K562 (cell line): ENCODE results near the gene USP16. TPM values are rescaled to one million over a fixed set of nuclear protein-coding genes. Genes with fewer than 3 reads are reported as not detected.

ENCODE experiments used
- BDP1 ChIP-seq: IDR thresholded peaks from 3 replicates; pipeline ENCODE4 v1.6.1; 2011; ENCODE audit not compliant: insufficient read length, insufficient read depth
- CEBPB ChIP-seq: fragments of 450-650 bp; IDR thresholded peaks from 2 replicates; pipeline ENCODE4 v1.6.1; 2016; ENCODE audit warnings: missing genetic modification characterization, missing compliant biosample characterization
- CGGBP1 ChIP-seq: fragments of 250-450 bp; sonication (Bioruptor Pico); IDR thresholded peaks from 2 replicates; pipeline ENCODE4 v1.9.0; 2021; ENCODE audit warnings: mild to moderate bottlenecking
- EP300 ChIP-seq: IDR thresholded peaks from 2 replicates; pipeline ENCODE4 v1.6.1; 2012; ENCODE audit warnings: low read length, improper control_type of control experiment
- HCFC1 ChIP-seq: IDR thresholded peaks from 2 replicates; pipeline ENCODE4 v1.6.1; 2012; ENCODE audit warnings: low read depth, low read length, improper control_type of control experiment
- HDGF ChIP-seq: fragments of 450-650 bp; IDR thresholded peaks from 2 replicates; pipeline ENCODE4 v1.6.1; 2016
- ID3 ChIP-seq, 2 experiments: fragments of 250-450 bp in 1 of 2; fragments of 450-650 bp in 1 of 2; sonication (Bioruptor Pico) in 1 of 2; IDR thresholded peaks; 2 replicates each; pipeline versions ENCODE4 v1.6.1 to v1.8.0; 2016 to 2021; ENCODE audit warnings: mild to moderate bottlenecking in 2 of 2, moderate library complexity in 2 of 2, missing compliant biosample characterization in 1 of 2, missing genetic modification characterization in 1 of 2
- KHSRP ChIP-seq: fragments of 450-650 bp; IDR thresholded peaks from 2 replicates; pipeline ENCODE4 v1.6.1; 2017
- PREB ChIP-seq: sonication (generic); formaldehyde crosslinking; IDR thresholded peaks from 2 replicates; pipeline ENCODE4 v1.8.1; 2023; ENCODE audit warnings: mild to moderate bottlenecking, missing genetic modification reagents
- RCOR1 ChIP-seq, 2 experiments: IDR thresholded peaks; 2 replicates each; pipeline ENCODE4 v1.6.1; 2012; ENCODE audit warnings: low read depth in 2 of 2, low read length in 2 of 2, borderline replicate concordance in 1 of 2, improper control_type of control experiment in 1 of 2
- USF2 ChIP-seq: sonication (generic); formaldehyde crosslinking; IDR thresholded peaks from 2 replicates; pipeline ENCODE4 v1.5.0; 2020; ENCODE audit warnings: missing genetic modification reagents
- ZBTB43 ChIP-seq: sonication (generic); formaldehyde crosslinking; IDR thresholded peaks from 2 replicates; pipeline ENCODE4 v1.8.0; 2023; ENCODE audit warnings: mild to moderate bottlenecking, missing genetic modification reagents
- ZNF212 ChIP-seq: fragments of 450-650 bp; formaldehyde crosslinking; IDR thresholded peaks from 2 replicates; pipeline ENCODE4 v1.4.0; 2020; ENCODE audit warnings: mild to moderate bottlenecking
- ZNF408 ChIP-seq: fragments of 250-450 bp; sonication (Bioruptor Pico); IDR thresholded peaks from 2 replicates; pipeline ENCODE4 v1.4.0; 2020; ENCODE audit warnings: low read depth, mild to moderate bottlenecking, moderate library complexity
- polyA plus RNA-seq, 8 experiments: library from polyadenylated mRNA; depleted of rRNA in 4 of 8; stranded (reverse) in 5 of 8; unstranded in 3 of 8; fragments of >200 nt; fragmentation: Nextera tagmentation in 2 of 8; fragmentation: Illumina TruSeq in 1 of 8; extraction: Ambion mirVana in 2 of 8; extraction: Trizol in 1 of 8; gene quantifications; 2 replicates each; pipeline versions ENCODE4 v1.2.1 to v1.2.3, GENCODE V29; 2011 to 2014; ENCODE audit warnings: inconsistent platforms in 1 of 8, missing spikeins in 1 of 8
- total RNA-seq, 7 experiments: library from RNA; depleted of rRNA in 6 of 7; stranded (reverse); fragments of >200 nt in 6 of 7; fragmentation: Illumina TruSeq in 2 of 7; extraction: Trizol in 2 of 7; gene quantifications; 2 replicates each; pipeline versions ENCODE4 v1.2.1 to v1.2.3, GENCODE V29; 2011 to 2021; ENCODE audit warnings: low replicate concordance in 1 of 7
- TF ChIP-seq, protein P1 (sequence below): fragments of 450-650 bp; formaldehyde crosslinking; IDR thresholded peaks from 2 replicates; pipeline ENCODE4 v1.4.0; 2020; ENCODE audit warnings: mild to moderate bottlenecking, mixed read lengths
- TF ChIP-seq, protein P2 (sequence below), 2 experiments: fragments of 450-650 bp in 1 of 2; IDR thresholded peaks; 2 replicates each; pipeline ENCODE4 v1.6.1; 2011 to 2017; ENCODE audit warnings: low read depth in 2 of 2, antibody characterized with exemption in 1 of 2, borderline replicate concordance in 1 of 2, low read length in 1 of 2, mild to moderate bottlenecking in 1 of 2, mixed read lengths in 1 of 2; ENCODE audit not compliant: control insufficient read depth in 1 of 2
- TF ChIP-seq, protein P3 (sequence below): fragments of 450-650 bp; IDR thresholded peaks from 2 replicates; pipeline ENCODE4 v1.6.1; 2016; ENCODE audit warnings: low read depth, mild to moderate bottlenecking, moderate library complexity

The USP16 gene
- total and polyA plus RNA-seq, 9 of the 15 experiments (the other 6 are each of a cell fraction or from before 2014, with no cell fraction given): 38.4 to 90.9 (median 62.8) TPM

DNA sequence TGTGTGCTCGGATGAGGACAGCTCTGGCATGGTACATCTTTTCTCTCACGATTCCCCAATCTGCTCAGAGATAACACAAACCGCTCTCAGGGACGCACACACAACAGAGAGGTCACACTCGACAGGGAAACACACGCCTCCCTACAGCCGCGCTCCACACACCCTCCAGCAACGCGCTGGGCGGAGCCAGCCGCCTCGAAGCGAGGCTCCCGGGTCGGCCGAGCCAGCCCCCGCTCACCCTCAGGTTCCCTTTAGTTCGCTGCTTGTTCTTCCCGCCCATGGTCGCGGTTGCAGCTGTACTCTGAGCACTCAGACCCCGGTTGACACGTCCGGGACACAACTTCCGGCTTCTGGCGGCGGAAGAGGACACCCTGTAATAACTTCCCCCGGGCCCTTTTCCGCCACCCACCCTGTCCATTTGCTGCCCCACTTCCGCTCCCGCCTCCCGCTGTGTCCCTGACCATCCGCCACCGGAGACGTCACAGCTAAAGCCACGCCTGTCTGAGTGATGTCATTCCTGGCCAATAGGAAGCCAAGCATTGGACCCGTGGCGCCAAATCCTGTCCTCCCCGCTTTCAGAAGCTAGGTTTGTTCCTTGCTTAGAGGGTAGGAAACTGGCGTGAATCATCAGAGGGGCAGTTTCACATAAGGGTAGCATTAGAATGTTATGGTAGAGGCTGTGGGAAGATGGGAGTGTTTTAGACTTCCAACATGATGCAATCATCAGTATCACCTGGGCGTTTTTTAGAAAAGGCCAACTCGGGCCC, 31.8 kb upstream of the USP16 start, which contains the start of gene LTN1 (continued):
- TF ChIP-seq PREB (CRISPR knock-in tag) (no peak), ID3 (CRISPR knock-in tag; IDR thresholded peaks at IDR 0.05) (no peak), ID3 (tag; IDR thresholded peaks at IDR 0.05) (peak; percentile 83; the same call in 1 of the 2 replicates), CEBPB (tag) (peak; percentile 94), CGGBP1 (no peak), ZNF408 (CRISPR knock-in tag) (no peak), HCFC1 (peak; percentile 93), ZBTB43 (CRISPR knock-in tag) (no peak), ZNF212 (no peak), HDGF (no peak), USF2 (CRISPR knock-in tag) (peak; percentile 77), BDP1 (no peak), RCOR1 (IDR thresholded peaks at IDR 0.05; ENCODE audit: borderline replicate concordance in 1 of 2, low read depth in 2 of 2, low read length in 2 of 2) (peak in 1 of 2 experiments; percentile 63; a peak in 1 of 4 replicates), KHSRP (no peak), EP300 (peak; percentile 47; the same call in 1 of the 2 replicates)
- TF ChIP-seq, protein P1, sequence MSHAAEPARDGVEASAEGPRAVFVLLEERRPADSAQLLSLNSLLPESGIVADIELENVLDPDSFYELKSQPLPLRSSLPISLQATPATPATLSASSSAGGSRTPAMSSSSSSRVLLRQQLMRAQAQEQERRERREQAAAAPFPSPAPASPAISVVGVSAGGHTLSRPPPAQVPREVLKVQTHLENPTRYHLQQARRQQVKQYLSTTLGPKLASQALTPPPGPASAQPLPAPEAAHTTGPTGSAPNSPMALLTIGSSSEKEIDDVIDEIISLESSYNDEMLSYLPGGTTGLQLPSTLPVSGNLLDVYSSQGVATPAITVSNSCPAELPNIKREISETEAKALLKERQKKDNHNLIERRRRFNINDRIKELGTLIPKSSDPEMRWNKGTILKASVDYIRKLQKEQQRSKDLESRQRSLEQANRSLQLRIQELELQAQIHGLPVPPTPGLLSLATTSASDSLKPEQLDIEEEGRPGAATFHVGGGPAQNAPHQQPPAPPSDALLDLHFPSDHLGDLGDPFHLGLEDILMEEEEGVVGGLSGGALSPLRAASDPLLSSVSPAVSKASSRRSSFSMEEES (CRISPR knock-in tag): no peak
- TF ChIP-seq, protein P2, sequence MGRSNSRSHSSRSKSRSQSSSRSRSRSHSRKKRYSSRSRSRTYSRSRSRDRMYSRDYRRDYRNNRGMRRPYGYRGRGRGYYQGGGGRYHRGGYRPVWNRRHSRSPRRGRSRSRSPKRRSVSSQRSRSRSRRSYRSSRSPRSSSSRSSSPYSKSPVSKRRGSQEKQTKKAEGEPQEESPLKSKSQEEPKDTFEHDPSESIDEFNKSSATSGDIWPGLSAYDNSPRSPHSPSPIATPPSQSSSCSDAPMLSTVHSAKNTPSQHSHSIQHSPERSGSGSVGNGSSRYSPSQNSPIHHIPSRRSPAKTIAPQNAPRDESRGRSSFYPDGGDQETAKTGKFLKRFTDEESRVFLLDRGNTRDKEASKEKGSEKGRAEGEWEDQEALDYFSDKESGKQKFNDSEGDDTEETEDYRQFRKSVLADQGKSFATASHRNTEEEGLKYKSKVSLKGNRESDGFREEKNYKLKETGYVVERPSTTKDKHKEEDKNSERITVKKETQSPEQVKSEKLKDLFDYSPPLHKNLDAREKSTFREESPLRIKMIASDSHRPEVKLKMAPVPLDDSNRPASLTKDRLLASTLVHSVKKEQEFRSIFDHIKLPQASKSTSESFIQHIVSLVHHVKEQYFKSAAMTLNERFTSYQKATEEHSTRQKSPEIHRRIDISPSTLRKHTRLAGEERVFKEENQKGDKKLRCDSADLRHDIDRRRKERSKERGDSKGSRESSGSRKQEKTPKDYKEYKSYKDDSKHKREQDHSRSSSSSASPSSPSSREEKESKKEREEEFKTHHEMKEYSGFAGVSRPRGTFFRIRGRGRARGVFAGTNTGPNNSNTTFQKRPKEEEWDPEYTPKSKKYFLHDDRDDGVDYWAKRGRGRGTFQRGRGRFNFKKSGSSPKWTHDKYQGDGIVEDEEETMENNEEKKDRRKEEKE (IDR thresholded peaks at IDR 0.05; ENCODE audit: borderline replicate concordance in 1 of 2, control insufficient read depth in 1 of 2, low read depth in 2 of 2, low read length in 1 of 2): peak in 1 of 2 experiments; percentile 98; a peak in 2 of 4 replicates
- TF ChIP-seq, protein P3, sequence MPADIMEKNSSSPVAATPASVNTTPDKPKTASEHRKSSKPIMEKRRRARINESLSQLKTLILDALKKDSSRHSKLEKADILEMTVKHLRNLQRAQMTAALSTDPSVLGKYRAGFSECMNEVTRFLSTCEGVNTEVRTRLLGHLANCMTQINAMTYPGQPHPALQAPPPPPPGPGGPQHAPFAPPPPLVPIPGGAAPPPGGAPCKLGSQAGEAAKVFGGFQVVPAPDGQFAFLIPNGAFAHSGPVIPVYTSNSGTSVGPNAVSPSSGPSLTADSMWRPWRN: no peak
